ENCODE results near the gene CHCHD3. TPM values are rescaled to one million over a fixed set of nuclear protein-coding genes. Genes with fewer than 3 reads are reported as not detected.

The CHCHD3 gene
- total and polyA plus RNA-seq, 2 of the 4 experiments (the other 2 are of a cell fraction), result 56.9 to 141 TPM

- intact Hi-C loops (cut with micrococcal nuclease) (no loop called here), in situ Hi-C loops (cut with MboI; ENCODE audit: low sequenced_read_pairs) (no loop called here), dilution Hi-C loops (cut with HindIII; ENCODE audit: low sequenced_read_pairs, unreplicated experiment) (no loop called here)
- Histone ChIP-seq H3K56ac (ENCODE audit: extremely low read depth, insufficient read depth, low read length) (no peak overlapping the region), H3K4me1 (ENCODE audit: control insufficient read depth, insufficient read depth, low read length) (peaks cover 2% of the 10 kb centered on the region; the same call in 1 of the 2 replicates), H4K91ac (ENCODE audit: insufficient read depth, low read depth, low read length) (no peak overlapping the region), H2BK15ac (ENCODE audit: low read depth, low read length) (no peak overlapping the region), H3K4me3 (ENCODE audit: insufficient read depth, low read depth, low read length) (no peak overlapping the region), H3K9me1 (ENCODE audit: insufficient read depth, low read length) (no peaks in the 10 kb centered on the region), H2BK120ac (ENCODE audit: low read depth, low read length) (no peak overlapping the region), H3K9me3 (ENCODE audit: control insufficient read depth, insufficient read depth, low read length) (peaks cover 12% of the 10 kb centered on the region; the same call in 1 of the 2 replicates), H3K23ac (ENCODE audit: low read depth, low read length) (no peak overlapping the region), H2BK5ac (ENCODE audit: low read depth, low read length, poor library complexity, severe bottlenecking) (no peak overlapping the region), H3K27me3 (ENCODE audit: control insufficient read depth, insufficient read depth, low read length) (peaks cover 6% of the 10 kb centered on the region), H4K8ac (ENCODE audit: low read depth in 2 of 2, low read length in 2 of 2) (no peak overlapping the region), H4K5ac (ENCODE audit: low read depth, low read length) (no peak overlapping the region), H4K20me1 (ENCODE audit: insufficient read depth, low read length) (no peaks in the 10 kb centered on the region), H3K36me3 (ENCODE audit: control insufficient read depth, insufficient read depth, low read length) (no peaks in the 10 kb centered on the region), H2AK9ac (replicated peaks; ENCODE audit: low read depth, low read length, poor library complexity) (no peak overlapping the region), H3K79me1 (ENCODE audit: low read depth in 1 of 2, low read length in 2 of 2) (no peaks in the 10 kb centered on the region), H3K14ac (replicated peaks; ENCODE audit: low read depth, low read length) (no peak overlapping the region), H2BK20ac (ENCODE audit: low read depth, low read length) (no peak overlapping the region), H3K4ac (ENCODE audit: low read depth, low read length) (no peak overlapping the region), H3K27ac (ENCODE audit: insufficient read depth, low read length) (no peak overlapping the region), H3K18ac (ENCODE audit: low read depth, low read length) (no peak overlapping the region), H2AFZ (replicated peaks; ENCODE audit: low read length, poor library complexity) (no peak overlapping the region), H3K9ac (ENCODE audit: low read depth, low read length) (no peak overlapping the region), H3K4me2 (ENCODE audit: low read depth, low read length) (no peak overlapping the region), H2AK5ac (ENCODE audit: low read depth, low read length) (no peak overlapping the region)
- ChIA-PET POLR2A (ENCODE audit: unreplicated experiment) (no interaction called here), CTCF (no interaction called here)
- DNase-seq (peak; percentile 6), ATAC-seq (ENCODE audit: low read depth) (no peak)
- no CpG with 5 or more reads among the region's 2 CpGs for WGBS, 2 experiments (ENCODE audit: extremely low coverage in 2 of 2, insufficient read length in 1 of 2)
- TF ChIP-seq CHD1 (IDR thresholded peaks at IDR 0.05; ENCODE audit: low read depth, low read length) (no peak), CTCF (conservative IDR thresholded peaks at IDR 0.05; ENCODE audit: low read depth, low read length) (no peak)
- BruUV-seq (replicated peaks), result no TSS peak
Observed at GRCh38 chr7:132743974-132744373, 337.9 kb downstream of the CHCHD3 start.
